K562 (cell line): ENCODE data around the gene TMEM205. TPM values are rescaled to one million over a fixed set of nuclear protein-coding genes. Genes with fewer than 3 reads are reported as not detected.

ENCODE experiments used
- CTCF ChIP-seq, 3 experiments: IDR thresholded peaks in 2 of 3; conservative IDR thresholded peaks in 1 of 3; 2 replicates each; pipeline ENCODE4 v1.5.1; 2011 to 2012; ENCODE audit warnings: low read length in 3 of 3, mild to moderate bottlenecking in 3 of 3, control low read depth in 2 of 3, improper control_type of control experiment in 1 of 3, inconsistent platforms in 1 of 3, low read depth in 1 of 3, mixed read lengths in 1 of 3, moderate library complexity in 1 of 3; ENCODE audit not compliant: insufficient read depth in 2 of 3
- CTCFL ChIP-seq: IDR thresholded peaks from 2 replicates; pipeline ENCODE4 v1.6.1; 2011; ENCODE audit warnings: borderline replicate concordance, low read depth, mild to moderate bottlenecking, moderate library complexity, low read length; ENCODE audit not compliant: insufficient read depth, poor library complexity, severe bottlenecking
- E2F8 ChIP-seq: fragments of 450-650 bp; IDR thresholded peaks from 2 replicates; pipeline ENCODE4 v1.7.1; 2018; ENCODE audit warnings: mild to moderate bottlenecking, low read depth; ENCODE audit not compliant: partially characterized antibody
- GTF3C2 ChIP-seq: IDR thresholded peaks from 3 replicates; pipeline ENCODE4 v1.6.1; 2011; ENCODE audit warnings: borderline replicate concordance, mild to moderate bottlenecking, moderate library complexity; ENCODE audit not compliant: insufficient read length; ENCODE audit errors: extremely low read depth
- HDAC1 ChIP-seq, 2 experiments: fragments of 450-650 bp; IDR thresholded peaks; 2 replicates each; pipeline ENCODE4 v1.6.1; 2016 to 2017; ENCODE audit warnings: inconsistent platforms in 1 of 2, mild to moderate bottlenecking in 1 of 2, moderate library complexity in 1 of 2
- RBFOX2 ChIP-seq: fragments of 200-400 bp; formaldehyde crosslinking; IDR thresholded peaks from 2 replicates; pipeline ENCODE4 v1.6.1; 2017; ENCODE audit warnings: low read depth, mild to moderate bottlenecking, low read length, moderate library complexity
- ZFP91 ChIP-seq: sonication (generic); formaldehyde crosslinking; IDR thresholded peaks from 2 replicates; pipeline ENCODE4 v1.8.0; 2022; ENCODE audit warnings: mild to moderate bottlenecking, missing genetic modification reagents
- polyA plus RNA-seq, 8 experiments: library from polyadenylated mRNA; depleted of rRNA in 4 of 8; stranded (reverse) in 5 of 8; unstranded in 3 of 8; fragments of >200 nt; fragmentation: Nextera tagmentation in 2 of 8; fragmentation: Illumina TruSeq in 1 of 8; extraction: Ambion mirVana in 2 of 8; extraction: Trizol in 1 of 8; gene quantifications; 2 replicates each; pipeline versions ENCODE4 v1.2.1 to v1.2.3, GENCODE V29; 2011 to 2014; ENCODE audit warnings: inconsistent platforms in 1 of 8, missing spikeins in 1 of 8
- total RNA-seq, 7 experiments: library from RNA; depleted of rRNA in 6 of 7; stranded (reverse); fragments of >200 nt in 6 of 7; fragmentation: Illumina TruSeq in 2 of 7; extraction: Trizol in 2 of 7; gene quantifications; 2 replicates each; pipeline versions ENCODE4 v1.2.1 to v1.2.3, GENCODE V29; 2011 to 2021; ENCODE audit warnings: low replicate concordance in 1 of 7

TMEM205 gene
- total and polyA plus RNA-seq, 9 of the 15 experiments (the other 6 are each of a cell fraction or from before 2014, with no cell fraction given) = 21.3 to 81.5 (median 44.1) TPM

- no peak for TF ChIP-seq E2F8
- TF ChIP-seq CTCFL = no peak
- TF ChIP-seq GTF3C2 = peak; percentile 43
- peak in 1 of 2 experiments; percentile 16; a peak in 1 of 4 replicates for TF ChIP-seq HDAC1 (IDR thresholded peaks at IDR 0.05)
- TF ChIP-seq RBFOX2 = peak; percentile 49
- TF ChIP-seq CTCF (IDR thresholded peaks at IDR 0.05 in 2 of 3, conservative IDR thresholded peaks at IDR 0.05 in 1 of 3; ENCODE audit: insufficient read depth in 2 of 3, low read depth in 1 of 3, low read length in 3 of 3) = no peak
- no peak for TF ChIP-seq ZFP91
Observed at GRCh38 chr19:11339254-11340098, 6.6 kb downstream of the TMEM205 start, which contains the start of gene RAB3D (continued).
